Astrocyte (in vitro differentiated cells and primary cell): ENCODE measurements around the gene C5orf63. TPM values are rescaled to one million over a fixed set of nuclear protein-coding genes. Genes with fewer than 3 reads are reported as not detected.

Experiments
- DNase-seq: peaks from one replicate; pipeline ENCODE4 v3.0.0-alpha.2; 2010; ENCODE audit warnings: low read depth
- FAIRE-seq: peaks from 2 replicates; lab custom pipeline; 2011; peaks lifted over from hg19 to GRCh38; lab: Jason Lieb, UNC
- H2AFZ ChIP-seq: 2 replicates; pipeline ENCODE4 v1.6.0; 2012; ENCODE audit warnings: low read depth, low read length, inconsistent platforms
- H3K27ac ChIP-seq: 2 replicates; pipeline ENCODE4 v1.5.1; 2011; ENCODE audit warnings: low read depth, low read length, inconsistent platforms
- H3K27me3 ChIP-seq: 2 replicates; pipeline ENCODE4 v1.6.0; 2011; ENCODE audit warnings: low read length, inconsistent platforms; ENCODE audit not compliant: insufficient read depth
- H3K36me3 ChIP-seq: 2 replicates; pipeline ENCODE4 v1.5.1; 2011; ENCODE audit warnings: low read length, inconsistent platforms; ENCODE audit not compliant: insufficient read depth
- H3K4me1 ChIP-seq: 2 replicates; pipeline ENCODE4 v1.5.1; 2011; ENCODE audit warnings: low read length, inconsistent platforms; ENCODE audit not compliant: insufficient read depth
- H3K4me2 ChIP-seq: 2 replicates; pipeline ENCODE4 v1.6.0; 2012; ENCODE audit warnings: low read length, inconsistent platforms
- H3K4me3 ChIP-seq: 2 replicates; pipeline ENCODE4 v1.5.1; 2011; ENCODE audit warnings: low read depth, mild to moderate bottlenecking, low read length, inconsistent platforms; ENCODE audit not compliant: insufficient read depth
- H3K79me2 ChIP-seq: 2 replicates; pipeline ENCODE4 v1.6.0; 2012; ENCODE audit warnings: mild to moderate bottlenecking, low read length, inconsistent platforms; ENCODE audit not compliant: insufficient read depth
- H3K9ac ChIP-seq: 2 replicates; pipeline ENCODE4 v1.6.0; 2012; ENCODE audit warnings: mild to moderate bottlenecking, low read length, inconsistent platforms
- H3K9me3 ChIP-seq: 2 replicates; pipeline ENCODE4 v1.5.1; 2012; ENCODE audit warnings: low read depth, mild to moderate bottlenecking, low read length, inconsistent platforms; ENCODE audit not compliant: insufficient read depth
- H4K20me1 ChIP-seq: 2 replicates; pipeline ENCODE4 v1.6.0; 2012; ENCODE audit warnings: low read length, inconsistent platforms; ENCODE audit not compliant: insufficient read depth
- H3K27ac Mint-ChIP-seq: one replicate; pipeline ENCODE4 v1.8.0; 2021; ENCODE audit warnings: mild to moderate bottlenecking, mixed read lengths; ENCODE audit not compliant: unreplicated experiment
- H3K27me3 Mint-ChIP-seq: one replicate; pipeline ENCODE4 v1.8.0; 2021; ENCODE audit warnings: low read depth, mixed read lengths; ENCODE audit not compliant: unreplicated experiment
- H3K36me3 Mint-ChIP-seq: one replicate; pipeline ENCODE4 v1.8.0; 2021; ENCODE audit warnings: low read depth, mixed read lengths; ENCODE audit not compliant: unreplicated experiment
- H3K4me1 Mint-ChIP-seq: one replicate; pipeline ENCODE4 v1.8.0; 2021; ENCODE audit warnings: low read depth, mixed read lengths; ENCODE audit not compliant: unreplicated experiment
- H3K4me3 Mint-ChIP-seq: one replicate; pipeline ENCODE4 v1.8.0; 2021; ENCODE audit warnings: mild to moderate bottlenecking, moderate library complexity, mixed read lengths; ENCODE audit not compliant: unreplicated experiment
- H3K9me3 Mint-ChIP-seq: one replicate; pipeline ENCODE4 v1.8.0; 2021; ENCODE audit warnings: mild to moderate bottlenecking, mixed read lengths; ENCODE audit not compliant: unreplicated experiment
- CTCF ChIP-seq: IDR thresholded peaks from 2 replicates; pipeline ENCODE4 v1.5.1; 2011; ENCODE audit warnings: low read depth, mild to moderate bottlenecking, inconsistent platforms, low read length, moderate library complexity; ENCODE audit not compliant: insufficient read depth
- EZH2 ChIP-seq: IDR thresholded peaks from 2 replicates; pipeline ENCODE4 v1.6.1; 2012; ENCODE audit warnings: mild to moderate bottlenecking, low read length, inconsistent platforms; ENCODE audit not compliant: insufficient read depth
- total RNA-seq: library from RNA; stranded (reverse); gene quantifications from 2 replicates; pipeline ENCODE4 v1.2.1, GENCODE V29; 2021

C5orf63 gene
- total RNA-seq, 1 donor from 2014 or later = 0.36 TPM

DNA sequence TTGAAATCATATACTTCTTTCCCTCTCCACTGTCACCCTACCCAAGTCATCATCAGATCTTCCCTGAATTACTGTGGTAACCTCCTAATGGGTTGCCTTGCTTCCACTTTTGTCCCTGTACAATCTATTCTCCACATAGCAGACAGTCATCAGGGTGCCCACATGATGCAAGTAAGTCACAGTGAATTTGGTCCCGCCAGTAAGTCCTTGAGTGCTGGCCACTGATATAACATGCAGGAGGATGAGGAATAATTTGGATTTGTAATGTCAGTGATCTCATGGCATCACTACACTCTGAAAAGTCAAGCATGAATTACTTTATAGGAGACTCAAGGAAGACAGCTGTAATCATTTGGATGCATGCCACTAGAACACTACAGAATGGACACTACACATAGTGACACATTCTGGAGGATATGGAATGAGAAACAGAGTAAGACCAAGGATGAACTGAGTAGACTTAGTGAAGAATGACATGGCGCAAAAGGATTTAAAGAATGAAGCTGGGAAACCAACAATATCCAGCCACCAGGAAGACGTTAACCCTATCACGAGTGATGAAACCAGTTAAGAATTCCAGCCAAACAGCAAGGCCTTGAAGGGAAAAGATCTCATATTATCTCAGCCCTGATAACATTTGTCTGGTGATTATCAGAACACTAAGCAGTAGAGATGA lies 71.5 kb downstream of the C5orf63 start:
- Histone ChIP-seq H3K79me2 (no peaks in the 10 kb centered on the region), H4K20me1 (no peaks in the 10 kb centered on the region), H3K36me3 (no peaks in the 10 kb centered on the region), H3K4me1 (peaks cover 18% of the 10 kb centered on the region), H3K4me2 (peak overlapping the region; percentile 63), H3K27ac (peak overlapping the region; percentile 88), H3K9ac (peak overlapping the region; percentile 70), H3K9me3 (no peaks in the 10 kb centered on the region), H3K27me3 (no peaks in the 10 kb centered on the region), H2AFZ (no peak overlapping the region), H3K4me3 (peak overlapping the region; percentile 3)
- H3K27ac Mint-ChIP-seq = peak overlapping the region; percentile 88
- H3K9me3 Mint-ChIP-seq = no peaks in the 10 kb centered on the region
- no peaks in the 10 kb centered on the region for H3K36me3 Mint-ChIP-seq
- TF ChIP-seq CTCF (no peak), EZH2 (no peak)
- FAIRE-seq (peak; percentile 99), DNase-seq (peak; percentile 97)
- peak overlapping the region; percentile 6 for H3K4me3 Mint-ChIP-seq
- H3K4me1 Mint-ChIP-seq = peaks cover 31% of the 10 kb centered on the region
- H3K27me3 Mint-ChIP-seq = no peaks in the 10 kb centered on the region

Other genes with a start within 250 kb of the C5orf63 start
- gene MARCHF3, start 42.9 kb downstream of the C5orf63 start, total RNA-seq = 16.5 and 16.6 TPM in 2 replicates
- 15.8 and 19.5 TPM in 2 replicates for gene MEGF10, start 217.3 kb upstream of the C5orf63 start, total RNA-seq